ENCODE results near the gene RNF168.
A peak's percentile ranks its signal among the peaks of the same experiment; 100 is the strongest.
"Not testable (repeated sequence)": the region's sequence is repeated elsewhere in the genome, so short reads cannot be mapped to it uniquely, and the experiment has no call there.

The RNF168 gene

DNA sequence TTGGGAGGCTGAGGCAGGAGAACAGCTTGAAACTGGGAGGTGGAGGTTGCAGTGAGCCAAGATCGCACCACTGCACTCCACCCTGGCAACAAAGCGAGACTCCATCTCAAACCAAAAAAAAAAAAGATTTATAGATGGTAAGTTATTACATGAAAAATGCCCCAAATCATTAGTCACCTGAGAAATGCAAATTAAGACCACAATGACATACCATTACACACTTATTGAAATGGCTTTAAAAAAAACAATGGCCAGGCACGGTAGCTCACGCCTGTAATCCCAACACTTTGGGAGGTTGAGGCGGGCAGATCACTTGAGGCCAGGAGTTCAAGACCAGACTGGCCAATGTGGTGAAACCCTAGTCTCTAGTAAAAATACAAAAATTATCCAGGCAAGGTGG, 81.9 kb downstream of the RNF168 start:
- H3K9me3 Mint-ChIP-seq, H3K27me3 Mint-ChIP-seq, DNase-seq, H3K4me3 Mint-ChIP-seq: not testable (repeated sequence)
- Mint-ChIP-seq H3K36me3 (ENCODE audit: low read depth) (peaks cover 11% of the 10 kb centered on the region), H3K4me1 (ENCODE audit: low read depth) (peaks cover 62% of the 10 kb centered on the region), H3K27ac (peak overlapping the region; percentile 71)

DNA sequence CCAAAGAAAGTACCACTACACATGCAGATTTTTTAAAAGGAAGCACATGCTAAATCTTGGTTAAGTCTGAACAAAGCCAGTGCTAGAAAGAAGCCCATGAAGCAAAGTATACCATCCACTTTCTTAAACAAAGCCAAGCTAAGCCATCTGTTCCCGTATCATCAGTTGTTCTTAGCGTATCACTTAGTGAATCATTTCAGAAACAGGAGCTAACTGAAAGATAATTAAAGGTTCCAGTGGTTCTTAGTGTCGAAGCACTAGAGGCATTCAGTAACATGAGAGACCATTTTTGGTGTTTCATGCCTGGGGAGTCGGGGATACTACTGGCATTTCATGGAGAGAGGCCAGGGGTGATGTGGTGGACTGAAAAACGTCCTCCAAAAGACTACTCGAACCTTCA, 84.2 kb downstream of the RNF168 start:
- no peak overlapping the region for H3K27ac Mint-ChIP-seq

More for the DNA sequence above, 84.2 kb downstream of the RNF168 start:
- H3K9me3 Mint-ChIP-seq, result no peaks in the 10 kb centered on the region
- H3K4me1 Mint-ChIP-seq (ENCODE audit: low read depth), result peaks cover 70% of the 10 kb centered on the region
- no peaks in the 10 kb centered on the region for H3K27me3 Mint-ChIP-seq
- H3K4me3 Mint-ChIP-seq, result no peak overlapping the region
- peaks cover 9% of the 10 kb centered on the region for H3K36me3 Mint-ChIP-seq (ENCODE audit: low read depth)
- DNase-seq, result no peak
